GM19238 (cell line): ENCODE data around the gene TGFBI.

ENCODE experiments used
- DNase-seq: peaks from one replicate; pipeline ENCODE4 v3.0.0; 2011; ENCODE audit warnings: low spot score; ENCODE audit not compliant: insufficient read length

Gene TGFBI

GRCh38 chr5:136087961-136088871 lies 59.4 kb downstream of the TGFBI start:
- DNase-seq = no peak

GRCh38 chr5:136089791-136090190 lies 61.0 kb downstream of the TGFBI start:
- DNase-seq = no peak

- DNase-seq = no peak
These were observed 61.5 kb downstream of the TGFBI start for GRCh38 chr5:136090319-136090718.

GRCh38 chr5:136094189-136094912 lies 65.6 kb downstream of the TGFBI start:
- no peak for DNase-seq

GRCh38 chr5:136094913-136095641 lies 66.3 kb downstream of the TGFBI start:
- DNase-seq = no peak

- no peak for DNase-seq
These were observed 69.4 kb downstream of the TGFBI start for GRCh38 chr5:136098176-136098575.

- DNase-seq = no peak
These were observed 71.1 kb downstream of the TGFBI start for GRCh38 chr5:136099870-136100269.

- no peak for DNase-seq
These were observed 73.1 kb downstream of the TGFBI start for GRCh38 chr5:136101884-136102283.

- DNase-seq = no peak
These were observed 74.3 kb downstream of the TGFBI start for GRCh38 chr5:136103118-136103517.

- no peak for DNase-seq
These were observed 75.6 kb downstream of the TGFBI start for GRCh38 chr5:136104306-136104965.

GRCh38 chr5:136106351-136107031 lies 77.7 kb downstream of the TGFBI start:
- DNase-seq = no peak

GRCh38 chr5:136108180-136108611 lies 79.4 kb downstream of the TGFBI start:
- no peak for DNase-seq

- no peak for DNase-seq
These were observed 80.0 kb downstream of the TGFBI start for GRCh38 chr5:136108766-136109165.

GRCh38 chr5:136109453-136110135 lies 80.8 kb downstream of the TGFBI start:
- DNase-seq = no peak
